GM21723 (cell line): ENCODE results near the gene AHI1.

Experiments used
- ATAC-seq: cut with Tn5 transposase; IDR thresholded peaks from one replicate; pipeline ENCODE4 v1.9.1; 2021; ENCODE audit warnings: mild to moderate bottlenecking, moderate library complexity; ENCODE audit not compliant: unreplicated experiment

The AHI1 gene

GRCh38 chr6:135236732-135237131 is 260.8 kb downstream of the AHI1 start:
- no peak for ATAC-seq

- no peak for ATAC-seq
Measured at GRCh38 chr6:135236319-135236718, 261.2 kb downstream of the AHI1 start.

GRCh38 chr6:135235716-135236115 is 261.8 kb downstream of the AHI1 start:
- no peak for ATAC-seq

GRCh38 chr6:135234492-135234780 is 263.1 kb downstream of the AHI1 start:
- ATAC-seq: no peak

- ATAC-seq: peak; percentile 82
Measured at GRCh38 chr6:135233686-135234491, 263.7 kb downstream of the AHI1 start.
